ENCODE data around the gene TUBA8. TPM values are rescaled to one million over a fixed set of nuclear protein-coding genes. Genes with fewer than 3 reads are reported as not detected.

TUBA8 gene
- total RNA-seq, 2 donors from 2014 or later: 0.41 to 2.2 TPM

DNA sequence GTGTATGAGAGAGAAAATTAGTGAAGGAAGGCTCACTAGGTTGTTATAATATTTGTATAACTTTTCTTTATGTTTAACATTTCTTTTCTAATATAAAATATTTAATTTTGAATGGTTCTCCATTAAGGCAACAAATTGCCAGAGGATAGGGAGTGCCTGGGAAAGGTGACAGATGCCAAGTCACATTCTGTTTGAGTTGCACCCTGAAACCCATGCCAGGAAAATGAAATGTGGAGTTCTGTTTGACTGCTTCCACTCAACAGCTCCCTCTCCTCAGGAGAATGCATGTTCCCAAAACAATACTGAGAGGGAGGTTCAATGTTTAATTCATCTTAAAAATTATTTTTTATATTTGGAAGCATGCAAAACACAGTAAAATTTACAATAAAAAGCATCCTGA, 33.5 kb downstream of the TUBA8 start:
- Histone ChIP-seq H3K36me3 (no peaks in the 10 kb centered on the region), H3K4me3 (no peak overlapping the region), H3K4me1 (ENCODE audit: control insufficient read depth in 1 of 2, low read depth in 2 of 2) (peaks cover 0 to 3% of the 10 kb centered on the region in 2 donors), H3K9me3 (no peaks in the 10 kb centered on the region), H3K27ac (no peak overlapping the region), H3K27me3 (replicated peaks; ENCODE audit: insufficient read depth) (no peaks in the 10 kb centered on the region)
- no peak for DNase-seq (ENCODE audit: low spot score)
- TF ChIP-seq, protein P1, sequence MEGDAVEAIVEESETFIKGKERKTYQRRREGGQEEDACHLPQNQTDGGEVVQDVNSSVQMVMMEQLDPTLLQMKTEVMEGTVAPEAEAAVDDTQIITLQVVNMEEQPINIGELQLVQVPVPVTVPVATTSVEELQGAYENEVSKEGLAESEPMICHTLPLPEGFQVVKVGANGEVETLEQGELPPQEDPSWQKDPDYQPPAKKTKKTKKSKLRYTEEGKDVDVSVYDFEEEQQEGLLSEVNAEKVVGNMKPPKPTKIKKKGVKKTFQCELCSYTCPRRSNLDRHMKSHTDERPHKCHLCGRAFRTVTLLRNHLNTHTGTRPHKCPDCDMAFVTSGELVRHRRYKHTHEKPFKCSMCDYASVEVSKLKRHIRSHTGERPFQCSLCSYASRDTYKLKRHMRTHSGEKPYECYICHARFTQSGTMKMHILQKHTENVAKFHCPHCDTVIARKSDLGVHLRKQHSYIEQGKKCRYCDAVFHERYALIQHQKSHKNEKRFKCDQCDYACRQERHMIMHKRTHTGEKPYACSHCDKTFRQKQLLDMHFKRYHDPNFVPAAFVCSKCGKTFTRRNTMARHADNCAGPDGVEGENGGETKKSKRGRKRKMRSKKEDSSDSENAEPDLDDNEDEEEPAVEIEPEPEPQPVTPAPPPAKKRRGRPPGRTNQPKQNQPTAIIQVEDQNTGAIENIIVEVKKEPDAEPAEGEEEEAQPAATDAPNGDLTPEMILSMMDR (IDR thresholded peaks at IDR 0.05): no peak
- ATAC-seq (ENCODE audit: insufficient number of reproducible peaks, low FRiP score, low read depth): no peak

DNA sequence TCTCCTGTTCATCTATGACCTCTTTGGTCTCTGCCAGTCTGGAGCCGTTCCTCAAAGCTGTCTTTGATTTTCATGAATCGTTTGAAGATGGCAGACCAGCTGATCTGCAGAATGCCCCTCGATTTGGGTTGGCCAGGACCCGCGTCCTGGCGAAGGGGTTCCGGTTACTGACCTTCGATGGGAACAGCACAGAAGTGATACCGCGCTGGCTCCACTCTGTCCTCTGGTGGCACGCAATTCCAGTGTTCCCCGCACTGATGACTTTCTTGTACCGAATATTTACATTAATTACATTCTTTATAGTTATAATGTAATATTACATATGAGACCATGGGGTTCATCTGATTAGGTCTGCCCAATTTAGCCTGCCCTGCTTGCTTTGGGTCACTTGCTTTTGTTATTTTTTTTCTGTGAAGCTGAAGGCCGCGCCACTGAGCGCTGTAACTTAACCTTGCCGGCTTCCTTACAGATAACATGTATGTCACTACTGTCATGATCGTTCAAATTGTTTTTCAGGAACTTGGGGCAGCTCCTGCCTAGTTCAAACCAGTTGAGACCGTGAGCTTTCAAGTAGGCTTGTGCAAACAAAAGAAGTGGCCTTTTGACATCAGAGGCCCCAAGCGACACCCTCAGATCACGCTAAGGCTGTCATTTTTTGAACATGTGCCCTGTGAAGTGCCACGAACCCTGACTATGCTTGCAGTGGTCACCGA, 35.2 kb downstream of the TUBA8 start:
- H3K9me3 ChIP-seq: no peaks in the 10 kb centered on the region
- DNase-seq (ENCODE audit: low spot score) (no peak), ATAC-seq (ENCODE audit: insufficient number of reproducible peaks, low FRiP score, low read depth) (no peak)
- TF ChIP-seq, protein P1 (IDR thresholded peaks at IDR 0.05): no peak
- H3K4me1 ChIP-seq (ENCODE audit: control insufficient read depth in 1 of 2, low read depth in 2 of 2): peaks cover 0 to 9% of the 10 kb centered on the region in 2 donors
- H3K36me3 ChIP-seq: no peaks in the 10 kb centered on the region
- no peaks in the 10 kb centered on the region for H3K27me3 ChIP-seq (replicated peaks; ENCODE audit: insufficient read depth)
- no peak overlapping the region for H3K27ac ChIP-seq
- H3K4me3 ChIP-seq: no peak overlapping the region

DNA sequence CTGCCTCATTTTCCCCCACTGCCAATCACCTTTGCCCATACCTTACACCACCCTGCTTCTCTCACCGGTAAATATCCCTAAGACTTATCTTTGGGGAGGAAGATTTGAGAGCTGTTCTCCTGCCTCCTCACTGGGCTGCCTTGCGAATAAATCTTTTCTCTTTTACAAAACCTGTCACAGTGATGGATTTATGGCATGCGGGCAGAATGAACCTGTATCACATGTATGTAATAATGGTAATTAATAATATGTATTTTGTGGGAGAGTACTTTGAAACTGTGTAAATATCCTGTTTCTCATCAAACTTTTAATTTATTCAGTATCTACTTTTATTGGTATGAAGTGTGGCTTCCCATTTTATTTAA, 35.8 kb downstream of the TUBA8 start:
- ATAC-seq (ENCODE audit: insufficient number of reproducible peaks, low FRiP score, low read depth) (no peak), DNase-seq (ENCODE audit: low spot score) (no peak)
- H3K27ac ChIP-seq: no peak overlapping the region
- TF ChIP-seq, protein P1 (IDR thresholded peaks at IDR 0.05): no peak
- H3K4me3 ChIP-seq: no peak overlapping the region
- H3K27me3 ChIP-seq (replicated peaks; ENCODE audit: insufficient read depth): no peaks in the 10 kb centered on the region
- no peaks in the 10 kb centered on the region for H3K36me3 ChIP-seq
- no peaks in the 10 kb centered on the region for H3K9me3 ChIP-seq
- peaks cover 0 to 9% of the 10 kb centered on the region in 2 donors for H3K4me1 ChIP-seq (ENCODE audit: control insufficient read depth in 1 of 2, low read depth in 2 of 2)

DNA sequence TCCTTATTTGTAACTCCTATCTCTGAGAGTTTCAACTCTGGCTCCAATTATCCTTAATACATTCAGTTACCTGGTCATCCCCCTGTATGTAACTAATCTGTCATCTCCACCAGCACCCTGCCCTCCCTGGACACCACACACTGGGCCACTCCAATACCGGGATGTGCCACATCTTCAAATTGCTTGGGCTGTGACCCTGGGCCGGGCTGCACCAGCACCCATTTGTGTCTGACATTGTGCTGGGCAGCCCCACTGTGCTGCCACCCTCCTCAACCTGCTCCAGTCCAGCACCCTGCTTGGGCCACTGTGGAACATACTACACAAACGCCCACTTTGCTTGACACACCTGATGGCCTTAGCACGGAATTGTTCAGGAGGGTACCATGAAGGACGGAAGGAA, 37.2 kb downstream of the TUBA8 start:
- TF ChIP-seq, protein P1 (IDR thresholded peaks at IDR 0.05): no peak
- Histone ChIP-seq H3K9me3 (no peaks in the 10 kb centered on the region), H3K4me1 (ENCODE audit: control insufficient read depth in 1 of 2, low read depth in 2 of 2) (peaks cover 0 to 9% of the 10 kb centered on the region in 2 donors), H3K27ac (no peak overlapping the region), H3K4me3 (no peak overlapping the region), H3K27me3 (replicated peaks; ENCODE audit: insufficient read depth) (no peaks in the 10 kb centered on the region), H3K36me3 (no peaks in the 10 kb centered on the region)
- DNase-seq (ENCODE audit: low spot score) (no peak), ATAC-seq (ENCODE audit: insufficient number of reproducible peaks, low FRiP score, low read depth) (no peak)

DNA sequence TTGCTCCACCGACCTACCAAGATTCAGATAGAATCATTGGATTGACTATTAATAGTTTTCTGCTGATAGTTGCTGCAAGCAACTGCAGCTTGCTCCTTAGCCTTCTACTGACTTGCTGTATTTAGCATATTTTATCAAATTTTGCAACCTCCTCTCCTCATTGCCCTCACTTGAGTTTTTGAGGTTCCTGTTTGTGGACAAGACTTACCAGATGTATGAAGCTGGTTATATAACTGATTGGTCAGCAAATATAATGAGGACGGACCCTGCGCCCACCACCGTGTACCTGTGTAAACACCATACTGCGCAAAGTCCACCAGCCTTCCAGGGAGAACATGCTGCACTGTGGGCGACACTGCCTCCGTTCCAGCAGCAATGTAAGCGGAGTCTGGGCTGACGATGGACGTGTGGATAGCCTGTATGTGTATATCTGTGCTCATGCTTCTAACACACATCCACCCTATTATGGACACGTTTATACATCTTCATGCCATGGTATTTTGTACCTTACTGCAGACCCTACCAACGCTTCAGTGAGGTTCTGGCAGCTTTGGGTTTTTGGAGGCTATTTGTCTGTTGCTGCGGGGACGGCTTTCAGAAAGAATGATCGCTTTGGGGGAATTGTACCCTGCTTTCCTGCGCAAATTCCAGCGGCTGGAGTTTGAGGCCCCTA, 37.8 kb downstream of the TUBA8 start:
- Histone ChIP-seq H3K27me3 (replicated peaks; ENCODE audit: insufficient read depth) (no peaks in the 10 kb centered on the region), H3K36me3 (no peaks in the 10 kb centered on the region), H3K27ac (no peak overlapping the region), H3K9me3 (no peaks in the 10 kb centered on the region), H3K4me1 (ENCODE audit: control insufficient read depth in 1 of 2, low read depth in 2 of 2) (peaks cover 0 to 9% of the 10 kb centered on the region in 2 donors), H3K4me3 (no peak overlapping the region)
- TF ChIP-seq, protein P1 (IDR thresholded peaks at IDR 0.05): no peak
- ATAC-seq (ENCODE audit: insufficient number of reproducible peaks, low FRiP score, low read depth) (no peak), DNase-seq (ENCODE audit: low spot score) (no peak)
